Urinary bladder (tissue), 4 donors: ENCODE measurements around the gene MYL2. TPM values are rescaled to one million over a fixed set of nuclear protein-coding genes. Genes with fewer than 3 reads are reported as not detected.
"Not testable (repeated sequence)": the region's sequence is repeated elsewhere in the genome, so short reads cannot be mapped to it uniquely, and the experiment has no call there.

Experiments
- DNase-seq: peaks from one replicate; pipeline ENCODE4 v3.0.0-alpha.2; 2015; ENCODE audit errors: extremely low spot score
- H3K27ac ChIP-seq: one replicate; pipeline ENCODE4 v1.5.1; 2013; ENCODE audit warnings: low read depth, mild to moderate bottlenecking, moderate library complexity
- H3K36me3 ChIP-seq: one replicate; pipeline ENCODE4 v1.6.1; 2013; ENCODE audit warnings: mild to moderate bottlenecking, moderate library complexity; ENCODE audit not compliant: insufficient read depth
- H3K4me1 ChIP-seq: one replicate; pipeline ENCODE4 v1.6.1; 2013; ENCODE audit warnings: mild to moderate bottlenecking, moderate library complexity; ENCODE audit not compliant: insufficient read depth
- H3K4me3 ChIP-seq: one replicate; pipeline ENCODE4 v1.5.1; 2013; ENCODE audit warnings: low read depth, low read length
- WGBS: extraction: QIAGEN DNeasy Blood & Tissue Kit; methylation state at CpG from one replicate; pipeline ENCODE4 v1.1.7; 2013; 5-methylcytosine and 5-hydroxymethylcytosine counted together
- polyA plus RNA-seq: library from polyadenylated mRNA; stranded (reverse); fragments of 200-250 nt; gene quantifications from one replicate; pipeline ENCODE4 v1.2.3, GENCODE V29; 2013
- total RNA-seq: library from RNA; depleted of rRNA; stranded (reverse); fragments of >200 nt; gene quantifications from one replicate; pipeline ENCODE4 v1.2.3, GENCODE V29; 2014
- donor health status: healthy with polysubstance abuse.
- donor health status: healthy.

MYL2 gene, protein sequence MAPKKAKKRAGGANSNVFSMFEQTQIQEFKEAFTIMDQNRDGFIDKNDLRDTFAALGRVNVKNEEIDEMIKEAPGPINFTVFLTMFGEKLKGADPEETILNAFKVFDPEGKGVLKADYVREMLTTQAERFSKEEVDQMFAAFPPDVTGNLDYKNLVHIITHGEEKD
- total RNA-seq: 9.5 TPM
- polyA plus RNA-seq: not detected

DNA sequence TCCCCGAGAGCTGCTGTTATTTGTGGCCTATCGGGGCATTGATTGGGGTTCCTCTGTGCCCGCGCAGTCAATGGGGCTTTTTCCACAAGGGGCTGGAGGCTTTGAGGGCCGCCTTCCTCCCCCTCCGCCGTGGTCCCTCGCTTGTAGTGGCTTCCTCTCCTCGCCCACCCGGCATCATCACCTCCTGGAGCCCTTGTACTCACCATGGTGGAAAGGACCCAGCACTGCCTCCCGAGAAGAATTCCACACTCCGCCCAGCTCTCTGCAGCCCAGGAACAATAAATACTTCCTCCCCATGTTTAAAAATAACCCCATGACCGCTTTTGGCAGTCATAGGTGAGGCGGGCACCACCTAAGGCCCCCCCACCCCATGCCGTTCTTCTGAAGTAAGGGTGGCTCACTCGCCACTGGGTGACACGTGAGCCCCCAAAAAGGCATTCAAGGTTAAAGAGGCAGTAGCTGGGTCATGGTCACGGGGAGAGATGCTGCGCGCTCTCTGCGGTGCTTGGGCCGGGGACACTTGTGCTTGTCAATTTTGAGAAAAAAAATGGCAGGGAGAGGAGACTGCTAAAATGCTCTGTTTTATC is at the start of gene MYL2:
Gene MYL2, minus strand, starts transcription at position 256 of the 587 bp plus-strand sequence. Its CDS starts 50 bp downstream, at position 206.
- Histone ChIP-seq H3K27ac (no peak within 1 kb of the TSS), H3K4me3 (no peak within 1 kb of the TSS), H3K4me1 (no peaks in the 10 kb centered on the region), H3K36me3 (no peaks in the 10 kb centered on the region)
- no peak for DNase-seq
- WGBS: 71% methylated on average over 22 of the region's 22 CpGs

DNA sequence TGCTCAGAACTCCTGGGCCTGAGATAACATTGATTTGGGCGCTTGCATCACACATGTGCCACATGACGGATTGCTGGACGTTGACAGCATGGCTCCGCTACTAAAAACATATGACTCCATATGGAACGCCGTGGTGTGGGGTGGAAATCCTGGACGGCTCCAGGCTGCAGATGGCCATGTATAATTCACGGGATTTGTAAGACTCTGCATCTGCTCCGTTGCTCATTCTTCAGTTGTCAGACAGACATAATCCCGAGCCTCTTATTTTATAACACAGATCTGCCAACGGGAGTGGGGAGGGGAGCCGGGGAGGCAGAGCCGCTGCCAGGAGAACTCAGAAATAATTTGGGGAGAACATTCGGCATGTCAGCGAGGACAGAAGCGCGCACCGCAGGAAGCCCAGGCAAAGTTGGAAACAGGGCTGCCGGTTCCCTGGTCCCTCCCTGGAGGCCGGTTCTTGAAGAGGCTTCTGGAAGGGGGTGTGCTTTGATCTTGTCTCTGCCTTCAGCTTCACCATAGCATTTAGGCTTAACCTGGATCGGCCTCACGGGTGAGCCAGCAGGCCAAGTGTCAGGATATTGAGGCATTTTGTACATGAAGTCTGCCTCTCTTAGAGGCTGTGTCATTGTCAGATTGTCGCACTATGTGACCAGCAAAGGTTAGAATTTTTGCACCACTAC is 45.8 kb upstream of the MYL2 start:
- H3K27ac ChIP-seq: no peak overlapping the region
- DNase-seq: no peak
- H3K36me3 ChIP-seq: no peaks in the 10 kb centered on the region
- WGBS: 34% methylated on average over 23 of the region's 23 CpGs
- H3K4me1 ChIP-seq: no peaks in the 10 kb centered on the region
- H3K4me3 ChIP-seq: no peak overlapping the region

DNA sequence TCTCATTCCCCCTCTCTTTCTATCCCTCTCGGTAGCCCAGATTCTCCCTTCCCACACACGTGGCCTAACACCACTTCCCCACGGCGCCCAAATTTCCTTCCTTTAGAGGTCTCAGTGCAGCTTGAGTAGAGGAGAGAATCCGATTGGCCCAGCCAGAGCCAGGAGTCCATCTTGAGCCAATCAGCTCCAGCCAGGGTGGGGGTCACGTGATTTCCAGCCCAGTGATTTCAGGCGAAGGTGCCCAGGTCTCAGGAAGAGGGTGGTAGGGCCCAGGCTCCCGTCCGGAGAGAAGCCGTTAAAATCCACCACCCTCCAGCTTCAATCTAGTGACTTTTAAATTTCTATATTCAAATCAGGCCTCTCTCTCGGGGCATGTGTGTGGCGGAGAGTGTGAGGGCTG is 45.2 kb upstream of the MYL2 start:
- 70% methylated on average over 12 of the region's 12 CpGs for WGBS
- H3K27ac ChIP-seq: no peak overlapping the region
- DNase-seq: no peak
- H3K4me1 ChIP-seq: no peaks in the 10 kb centered on the region
- no peak overlapping the region for H3K4me3 ChIP-seq
- no peaks in the 10 kb centered on the region for H3K36me3 ChIP-seq

DNA sequence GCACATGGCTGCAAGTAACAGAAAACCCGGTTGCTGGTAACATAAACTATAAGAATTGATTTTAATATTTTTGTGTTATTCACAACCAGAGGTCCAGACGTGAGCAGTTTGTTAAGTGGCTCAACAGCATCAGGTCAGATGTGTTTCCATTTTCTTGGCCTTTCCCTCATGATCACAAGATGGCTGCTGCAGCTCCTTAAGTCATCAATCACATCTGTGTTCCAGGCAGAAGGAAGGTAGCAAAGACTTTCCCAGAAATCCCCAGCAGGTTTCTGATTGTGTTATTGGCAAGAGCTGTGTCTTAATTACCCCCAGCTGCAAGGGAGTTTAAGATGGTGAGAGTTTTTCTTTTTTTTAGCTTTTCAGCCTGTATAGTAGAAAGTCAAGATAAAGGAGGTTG is 40.4 kb upstream of the MYL2 start:
- DNase-seq: no peak
- H3K4me1 ChIP-seq: no peaks in the 10 kb centered on the region
- WGBS: 90% methylated on average over 2 of the region's 2 CpGs

DNA sequence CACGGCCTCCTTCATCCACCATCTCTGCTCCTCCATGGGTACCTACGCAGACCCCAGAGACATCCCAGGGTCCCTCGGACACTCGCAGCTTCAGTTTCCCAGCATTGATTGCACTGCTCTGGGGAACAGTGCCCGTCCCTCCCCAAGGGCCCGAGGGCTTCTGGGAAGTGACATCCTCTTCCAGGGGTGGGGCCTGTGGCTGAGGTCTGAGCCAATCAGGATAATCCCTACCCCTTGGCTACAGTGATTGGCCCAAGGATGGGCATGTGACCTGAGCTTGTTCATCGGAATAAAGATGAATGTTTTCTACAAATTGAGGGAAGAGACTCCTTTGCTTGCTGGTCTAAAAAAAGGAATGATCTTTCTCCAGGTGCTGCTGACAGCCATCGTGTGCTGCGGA is 37.3 kb upstream of the MYL2 start:
- H3K4me1 ChIP-seq: no peaks in the 10 kb centered on the region
- H3K4me3 ChIP-seq: no peak overlapping the region
- no peak overlapping the region for H3K27ac ChIP-seq
- WGBS: 87% methylated on average over 9 of the region's 9 CpGs
- H3K36me3 ChIP-seq: no peaks in the 10 kb centered on the region
- no peak for DNase-seq

More for the DNA sequence above, 40.4 kb upstream of the MYL2 start:
- Histone ChIP-seq H3K36me3 (no peaks in the 10 kb centered on the region), H3K4me3 (no peak overlapping the region), H3K27ac (no peak overlapping the region)

DNA sequence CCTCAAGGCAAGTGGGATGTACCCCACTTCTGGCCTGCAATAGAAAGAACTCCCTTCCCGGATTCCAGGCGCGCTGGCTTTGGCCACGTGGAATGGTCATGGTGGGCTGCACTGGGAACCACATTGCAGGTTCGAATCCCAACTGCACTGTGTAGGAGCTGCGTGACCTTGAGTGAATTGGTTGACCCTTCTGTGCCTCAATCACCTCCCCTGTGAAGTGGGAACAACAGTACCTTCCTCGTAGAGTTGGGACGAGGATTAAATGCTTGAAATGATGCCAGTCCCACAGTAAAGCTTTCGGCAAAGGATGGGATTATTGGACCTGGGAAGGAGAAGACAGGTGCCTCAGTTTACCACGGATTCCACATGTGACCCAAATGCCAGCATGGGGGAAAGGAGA is 36.8 kb upstream of the MYL2 start:
- Histone ChIP-seq H3K27ac (no peak overlapping the region), H3K4me3 (no peak overlapping the region), H3K4me1 (no peaks in the 10 kb centered on the region), H3K36me3 (no peaks in the 10 kb centered on the region)
- DNase-seq: no peak
- 90% methylated on average over 10 of the region's 10 CpGs for WGBS

DNA sequence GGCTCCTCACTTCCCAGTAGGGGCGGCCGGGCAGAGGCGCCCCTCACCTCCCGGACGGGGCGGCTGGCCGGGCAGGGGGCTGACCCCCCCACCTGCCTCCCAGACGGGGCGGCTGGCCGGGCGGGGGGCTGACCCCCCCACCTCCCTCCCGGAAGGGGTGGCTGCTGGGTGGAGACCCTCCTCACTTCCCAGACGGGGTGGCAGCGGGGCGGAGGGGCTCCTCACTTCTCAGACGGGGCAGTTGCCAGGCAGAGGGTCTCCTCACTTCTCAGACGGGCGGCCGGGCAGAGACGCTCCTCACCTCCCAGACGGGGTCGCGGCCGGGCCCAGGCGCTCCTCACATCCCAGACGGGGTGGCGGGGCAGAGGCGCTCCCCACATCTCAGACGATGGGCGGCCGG is 30.5 kb upstream of the MYL2 start:
- not testable (repeated sequence) for H3K27ac ChIP-seq, H3K4me3 ChIP-seq, H3K4me1 ChIP-seq, DNase-seq, H3K36me3 ChIP-seq
- 95% methylated on average over 26 of the region's 31 CpGs for WGBS

DNA sequence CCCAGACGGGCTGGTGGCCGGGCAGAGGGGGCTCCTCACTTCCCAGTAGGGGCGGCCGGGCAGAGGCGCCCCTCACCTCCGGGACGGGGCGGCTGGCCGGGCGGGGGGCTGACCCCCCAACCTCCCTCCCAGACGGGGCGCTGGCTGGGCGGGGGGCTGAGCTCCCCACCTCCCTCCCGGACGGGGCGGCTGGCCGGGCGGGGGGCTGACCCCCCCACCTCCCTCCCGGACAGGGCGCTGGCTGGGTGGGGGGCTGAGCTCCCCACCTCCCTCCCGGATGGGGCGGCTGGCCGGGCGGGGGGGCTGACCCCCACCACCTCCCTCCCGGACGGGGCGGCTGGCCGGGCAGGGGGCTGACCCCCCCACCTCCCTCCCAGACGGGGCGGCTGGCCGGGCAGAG is 30.1 kb upstream of the MYL2 start:
- not testable (repeated sequence) for H3K36me3 ChIP-seq, H3K4me1 ChIP-seq, DNase-seq, H3K27ac ChIP-seq, H3K4me3 ChIP-seq
- WGBS: 95% methylated on average over 24 of the region's 31 CpGs

DNA sequence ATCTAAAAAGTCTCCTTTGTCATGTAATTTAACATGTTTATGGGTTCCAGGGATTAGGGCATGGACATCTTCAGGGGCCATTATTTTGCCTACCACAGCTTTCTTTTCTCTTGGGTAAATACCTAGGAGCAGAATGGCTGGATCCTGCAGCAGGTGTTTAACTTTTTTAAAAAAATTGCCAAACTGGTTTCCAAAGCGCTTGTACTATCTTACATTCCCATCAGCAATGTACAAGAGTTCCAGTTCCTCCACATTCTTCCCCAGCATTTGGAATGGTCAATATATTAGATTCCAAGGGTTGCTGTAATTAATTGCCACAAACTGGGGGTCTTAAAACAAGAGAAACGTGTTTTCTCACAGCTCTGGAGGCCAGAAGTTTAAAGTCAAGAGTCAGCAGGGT is 27.7 kb upstream of the MYL2 start:
- no peak for DNase-seq
- 65% methylated on average over 2 of the region's 2 CpGs for WGBS
- Histone ChIP-seq H3K36me3 (no peaks in the 10 kb centered on the region), H3K4me3 (no peak overlapping the region), H3K27ac (no peak overlapping the region), H3K4me1 (no peaks in the 10 kb centered on the region)

DNA sequence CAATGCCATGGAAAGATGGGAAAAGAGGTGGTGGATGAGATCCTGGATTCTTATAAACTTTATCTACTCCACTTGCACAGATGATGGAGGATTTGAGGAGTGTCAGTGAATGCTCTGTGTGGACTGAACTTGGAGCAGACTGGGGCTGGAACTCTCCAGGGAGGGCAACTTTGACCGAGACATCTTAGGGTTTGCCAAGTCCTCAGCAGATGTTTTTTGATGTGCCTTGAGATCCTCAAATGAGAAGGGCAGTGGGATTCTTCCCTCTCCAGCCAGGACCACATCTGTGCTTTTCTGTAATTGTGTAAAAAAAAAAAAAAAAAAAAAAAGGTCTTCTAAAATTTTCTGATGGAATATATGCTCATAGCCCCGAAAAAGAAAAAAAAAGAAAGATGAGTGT is 23.0 kb upstream of the MYL2 start:
- H3K4me1 ChIP-seq: no peaks in the 10 kb centered on the region
- H3K36me3 ChIP-seq: no peaks in the 10 kb centered on the region
- 48% methylated on average over 2 of the region's 2 CpGs for WGBS
- no peak overlapping the region for H3K27ac ChIP-seq
- H3K4me3 ChIP-seq: no peak overlapping the region
- no peak for DNase-seq

DNA sequence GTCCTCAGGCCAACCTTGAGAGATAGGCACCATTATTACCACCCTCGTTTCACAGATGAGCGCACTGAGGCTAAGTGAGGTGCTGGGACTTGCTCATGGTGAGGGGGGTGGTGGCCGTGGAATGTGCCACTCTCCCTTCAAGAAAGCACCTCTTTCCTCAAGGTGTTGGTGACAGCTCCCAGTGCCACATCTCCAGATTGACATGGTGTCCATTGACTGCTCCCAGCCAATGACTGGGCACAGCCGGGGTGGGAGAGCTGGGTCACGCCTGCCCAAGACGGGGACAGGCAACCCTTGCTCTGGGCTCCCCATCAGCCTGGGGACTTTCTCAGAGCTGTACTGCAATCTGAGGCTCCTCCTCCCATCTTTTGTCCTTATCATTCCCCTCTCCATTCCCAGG is 21.0 kb upstream of the MYL2 start:
- WGBS: 80% methylated on average over 6 of the region's 6 CpGs

DNA sequence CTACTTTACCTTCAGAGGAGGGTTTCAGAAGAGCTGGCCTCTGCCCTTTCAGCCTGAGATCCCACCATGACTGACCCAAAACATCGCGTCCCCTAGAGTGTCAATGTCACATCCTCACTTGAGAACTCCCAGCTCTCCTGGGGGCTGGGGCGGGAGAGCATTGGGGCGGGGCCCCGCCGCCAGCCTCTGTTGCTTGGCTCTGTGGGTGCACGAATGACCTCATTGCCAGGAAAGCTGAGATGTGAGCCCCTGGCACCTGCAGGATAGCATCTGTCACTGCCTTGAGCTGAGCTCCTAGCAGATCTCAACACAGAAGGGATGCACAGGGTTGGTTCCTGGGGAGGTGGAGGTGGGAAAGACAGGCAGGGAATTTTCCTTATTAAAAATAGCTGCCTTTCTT is 20.6 kb upstream of the MYL2 start:
- no peak overlapping the region for H3K27ac ChIP-seq
- H3K4me1 ChIP-seq: no peaks in the 10 kb centered on the region
- no peak for DNase-seq
- WGBS: 72% methylated on average over 7 of the region's 7 CpGs
- no peaks in the 10 kb centered on the region for H3K36me3 ChIP-seq
- H3K4me3 ChIP-seq: no peak overlapping the region

More for the DNA sequence above, 21.0 kb upstream of the MYL2 start:
- Histone ChIP-seq H3K4me3 (no peak overlapping the region), H3K36me3 (no peaks in the 10 kb centered on the region), H3K27ac (no peak overlapping the region), H3K4me1 (no peaks in the 10 kb centered on the region)
- DNase-seq: no peak

DNA sequence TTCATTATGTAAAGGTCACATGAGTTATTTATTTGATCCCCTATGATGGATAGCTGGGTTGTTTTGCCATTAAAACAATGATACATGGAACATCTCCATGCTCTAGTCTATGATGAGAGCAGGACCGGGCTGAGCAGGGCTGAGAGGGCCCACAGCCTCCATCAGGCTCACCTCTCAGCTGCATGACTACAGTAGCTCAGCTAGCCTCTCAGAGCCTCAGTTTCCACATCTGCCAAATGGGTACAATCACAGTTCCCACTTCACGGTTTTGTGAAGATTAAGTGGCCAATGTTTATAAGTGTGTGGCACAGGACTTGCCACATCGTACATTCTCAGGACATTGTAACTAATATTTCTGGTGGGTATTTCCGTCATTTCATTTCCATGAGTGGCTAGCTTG is 19.9 kb upstream of the MYL2 start:
- Histone ChIP-seq H3K4me3 (no peak overlapping the region), H3K36me3 (no peaks in the 10 kb centered on the region), H3K4me1 (no peaks in the 10 kb centered on the region), H3K27ac (no peak overlapping the region)
- DNase-seq: no peak
- WGBS: 94% methylated on average over 4 of the region's 4 CpGs

DNA sequence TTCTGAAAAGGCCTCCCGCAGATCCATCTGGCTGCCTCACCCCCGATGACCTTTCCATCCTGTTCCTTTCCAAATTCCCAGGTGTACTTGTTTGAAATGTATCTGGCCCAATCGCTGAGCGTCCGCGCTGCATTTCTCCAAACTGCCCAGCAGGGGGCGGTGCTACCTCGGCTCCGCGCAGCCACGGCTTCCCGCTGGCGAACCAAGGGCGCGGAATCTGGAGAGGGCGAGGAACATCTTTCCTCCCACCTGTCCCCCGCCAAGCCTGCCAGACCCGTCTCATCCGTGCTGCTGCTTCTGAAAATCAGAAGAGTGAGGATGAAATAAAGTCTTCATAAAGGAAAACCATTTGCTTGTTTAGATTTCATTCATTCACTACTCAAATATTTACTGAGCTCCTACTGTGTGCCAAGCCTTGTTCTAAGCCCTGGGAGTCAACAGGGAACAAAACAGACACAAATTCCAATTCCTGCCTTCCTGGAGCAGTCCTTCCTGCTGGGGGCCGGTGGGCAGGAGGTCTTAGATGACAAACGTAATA is 16.8 kb upstream of the MYL2 start:
- Histone ChIP-seq H3K4me3 (no peak overlapping the region), H3K27ac (no peak overlapping the region), H3K36me3 (no peaks in the 10 kb centered on the region), H3K4me1 (no peaks in the 10 kb centered on the region)
- 3% methylated on average over 21 of the region's 21 CpGs for WGBS
- DNase-seq: peak; percentile 10
